Stimulated activated CD4-positive, alpha-beta T cell treated with anti-CD3 and anti-CD28 coated beads, Interleukin-12 subunit alpha, Interleukin-12 subunit beta, amount 100 ng/mL, for 4 hours (primary cell): ENCODE measurements around the gene MED16.
"Not testable (repeated sequence)": the region's sequence is repeated elsewhere in the genome, so short reads cannot be mapped to it uniquely, and the experiment has no call there.

Experiments used
- DNase-seq: peaks from one replicate; pipeline ENCODE4 v3.0.0-alpha.2; 2020

MED16 gene

DNA sequence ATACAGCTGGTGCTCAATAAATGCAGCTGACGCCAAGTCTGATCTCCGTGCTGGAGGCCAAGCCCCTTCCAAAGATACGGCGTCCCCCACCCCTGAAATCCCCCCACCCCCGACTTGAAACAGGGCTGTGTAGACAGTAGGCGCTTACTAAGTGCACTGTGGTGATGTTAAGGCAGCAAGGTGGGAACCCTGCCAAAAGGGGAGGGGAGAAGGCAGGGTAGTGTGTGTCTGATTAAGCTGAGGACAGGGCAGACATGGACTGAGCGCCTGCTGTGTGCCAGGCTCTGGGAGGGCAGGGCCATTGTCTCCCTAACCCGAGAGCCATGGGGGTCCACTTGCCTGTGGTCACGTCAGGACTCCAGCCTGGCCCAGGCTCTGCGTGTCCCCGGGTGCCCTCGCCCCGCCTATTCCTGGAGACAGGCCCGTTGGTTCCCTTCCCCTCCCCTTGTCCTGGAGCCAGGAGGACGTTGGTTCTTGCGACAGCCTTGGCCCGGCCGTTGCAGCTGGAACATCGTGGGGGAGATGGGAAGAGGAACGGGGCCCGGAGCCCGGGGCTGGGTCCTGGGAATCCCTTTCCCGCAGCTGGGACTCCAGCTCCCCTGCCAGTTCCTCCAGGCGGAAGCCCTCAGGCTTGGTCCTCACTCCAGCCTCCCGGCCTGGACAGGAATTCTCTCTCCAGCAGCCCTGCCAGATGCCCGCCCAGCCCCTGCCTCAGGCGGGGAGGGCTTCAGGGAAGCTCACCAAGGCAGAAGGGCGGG, 42.6 kb downstream of the MED16 start:
- no peak for DNase-seq

DNA sequence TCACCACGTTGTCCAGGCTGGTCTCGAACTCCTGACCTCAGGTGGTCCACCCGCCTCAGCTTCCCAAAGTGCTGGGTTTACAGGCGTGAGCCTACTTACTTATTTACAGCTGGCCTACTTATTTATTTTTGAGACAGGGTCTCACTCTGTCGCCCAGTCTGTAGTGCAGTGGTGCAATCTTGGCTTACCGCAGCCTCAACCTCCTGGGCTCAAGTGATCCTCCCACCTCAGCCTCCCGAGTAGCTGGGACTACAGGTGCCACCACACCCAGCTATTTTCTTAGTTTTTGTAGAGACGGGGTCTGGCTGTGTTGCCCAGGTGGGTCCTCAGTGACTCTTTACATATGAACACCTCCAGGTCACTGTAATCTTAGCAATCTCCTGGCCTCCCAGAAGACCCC, 43.8 kb downstream of the MED16 start:
- not testable (repeated sequence) for DNase-seq

DNA sequence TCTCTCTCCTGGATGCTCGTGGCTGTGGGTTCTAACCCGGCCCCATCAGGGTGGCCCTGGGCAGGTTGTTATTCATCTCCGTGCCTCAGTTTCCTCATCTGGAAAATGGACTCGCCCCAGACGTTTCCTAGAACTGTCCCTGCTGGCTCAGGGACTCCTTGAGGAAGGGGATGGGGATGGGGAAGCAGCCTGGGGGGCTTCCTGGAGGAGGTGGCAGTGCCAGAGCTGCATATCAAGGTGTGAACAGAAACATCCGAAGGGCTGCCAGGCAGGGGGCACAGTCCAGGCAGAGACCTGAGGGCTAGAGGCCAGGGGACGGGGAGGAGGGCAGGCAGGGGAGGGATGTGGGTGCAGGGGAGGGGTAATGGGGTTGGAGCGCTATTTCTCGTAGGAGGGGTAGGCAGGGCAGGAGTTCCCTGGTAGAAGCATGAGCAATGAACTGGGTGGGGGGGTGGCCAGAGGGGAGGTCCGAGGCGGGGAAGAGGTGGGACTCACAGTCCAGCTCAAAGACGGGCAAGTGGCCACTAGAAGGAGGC, 44.5 kb downstream of the MED16 start:
- DNase-seq: no peak

GRCh38 chr19:845707-846521, 47.1 kb downstream of the MED16 start:
- no peak for DNase-seq

GRCh38 chr19:844546-844971, 48.4 kb downstream of the MED16 start:
- DNase-seq: no peak

DNA sequence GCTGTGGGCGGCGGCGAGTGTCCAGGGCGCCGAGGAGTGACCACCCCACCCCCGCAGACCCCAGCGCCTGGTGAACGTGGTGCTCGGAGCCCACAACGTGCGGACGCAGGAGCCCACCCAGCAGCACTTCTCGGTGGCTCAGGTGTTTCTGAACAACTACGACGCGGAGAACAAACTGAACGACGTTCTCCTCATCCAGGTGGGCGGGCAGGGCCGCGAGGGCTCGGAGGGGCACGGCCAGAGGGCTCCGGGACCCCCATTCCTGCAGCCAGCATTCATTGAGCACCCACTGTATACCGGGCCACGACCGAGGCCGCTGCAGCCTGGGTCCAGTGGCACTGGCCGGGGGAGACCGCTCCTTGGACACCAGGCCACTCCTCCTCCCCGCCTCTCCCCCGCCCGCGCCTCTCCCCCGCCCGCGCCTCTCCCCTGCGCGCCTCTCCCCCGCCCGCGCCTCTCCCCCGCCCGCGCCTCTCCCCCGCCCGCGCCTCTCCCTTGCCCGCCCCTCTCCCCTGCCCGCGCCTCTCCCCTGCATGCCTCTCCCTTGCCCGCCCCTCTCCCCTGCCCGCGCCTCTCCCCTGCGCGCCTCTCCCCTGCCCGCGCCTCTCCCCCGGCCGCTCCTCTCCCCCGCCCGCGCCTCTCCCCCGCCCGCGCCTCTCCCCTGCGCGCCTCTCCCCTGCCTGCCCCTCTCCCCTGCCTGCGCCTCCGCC, 49.0 kb downstream of the MED16 start:
- no peak for DNase-seq

- no peak for DNase-seq
Observed at GRCh38 chr19:843180-843835, 49.7 kb downstream of the MED16 start.

GRCh38 chr19:842802-843179, 50.2 kb downstream of the MED16 start:
- not testable (repeated sequence) for DNase-seq

DNA sequence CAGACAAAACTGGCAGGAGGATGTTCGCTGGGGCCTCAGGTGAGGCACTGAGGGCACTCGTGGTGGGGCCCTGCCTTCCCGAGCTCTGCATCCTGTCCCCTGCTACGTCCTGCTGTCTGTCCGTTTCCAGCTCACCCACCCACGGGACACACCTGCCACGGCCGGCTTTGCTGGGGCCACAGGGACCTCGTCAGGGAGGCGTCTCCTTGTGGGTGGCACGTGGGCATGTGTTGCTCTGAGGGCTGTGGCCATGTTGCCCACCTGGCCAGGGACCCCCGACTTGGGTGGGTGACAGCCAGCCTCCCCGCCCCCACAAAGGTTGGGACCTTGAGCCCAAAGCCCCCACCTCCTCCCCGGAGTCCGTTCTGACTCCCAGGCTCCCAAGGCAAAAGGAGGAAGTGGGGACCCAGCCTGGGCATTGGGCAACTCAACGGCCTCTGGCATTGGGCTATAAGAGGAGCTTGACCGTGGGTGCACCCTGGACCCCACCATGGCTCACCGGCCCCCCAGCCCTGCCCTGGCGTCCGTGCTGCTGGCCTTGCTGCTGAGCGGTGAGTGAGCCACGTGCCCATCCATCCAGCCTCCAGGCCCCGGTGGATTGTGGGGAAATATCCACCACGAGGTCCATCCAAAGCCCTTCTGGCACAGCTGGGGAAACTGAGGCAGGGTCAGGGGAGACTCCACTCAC, 52.3 kb downstream of the MED16 start, which contains the start of gene PRTN3:
Gene PRTN3 (plus strand): TSS at position 481 of the 688 bp plus-strand sequence. CDS start 10 bp downstream, at position 491.
- DNase-seq: no peak

DNA sequence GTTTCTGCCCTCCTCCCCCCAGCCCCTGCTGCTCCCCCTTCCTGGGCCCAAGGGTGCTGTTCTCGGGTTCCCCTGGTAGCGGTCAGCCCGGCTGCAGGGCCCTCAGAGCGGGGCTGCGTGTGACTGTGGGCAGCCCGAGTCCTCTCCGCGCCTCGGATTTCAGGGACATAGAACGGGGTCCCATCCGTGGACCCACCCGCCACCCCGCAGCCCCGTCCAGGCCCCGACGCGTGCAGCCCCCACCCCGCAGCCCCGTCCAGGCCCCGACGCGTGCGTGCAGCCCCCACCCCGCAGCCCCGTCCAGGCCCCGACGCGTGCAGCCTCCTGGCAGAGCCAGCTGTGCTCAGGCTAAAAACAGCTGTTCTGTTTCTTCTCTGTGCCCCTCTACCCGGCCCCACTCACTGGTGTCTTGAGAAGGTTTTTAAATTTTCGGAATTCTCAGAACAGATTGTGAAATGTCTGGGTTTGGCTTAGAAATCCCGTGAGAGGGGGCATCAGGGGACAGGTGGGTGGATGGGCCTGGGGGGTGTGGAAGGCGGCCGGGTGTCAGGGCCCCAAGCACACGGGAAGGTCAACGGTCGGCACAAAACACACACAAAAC, 57.7 kb downstream of the MED16 start:
- DNase-seq: no peak

DNA sequence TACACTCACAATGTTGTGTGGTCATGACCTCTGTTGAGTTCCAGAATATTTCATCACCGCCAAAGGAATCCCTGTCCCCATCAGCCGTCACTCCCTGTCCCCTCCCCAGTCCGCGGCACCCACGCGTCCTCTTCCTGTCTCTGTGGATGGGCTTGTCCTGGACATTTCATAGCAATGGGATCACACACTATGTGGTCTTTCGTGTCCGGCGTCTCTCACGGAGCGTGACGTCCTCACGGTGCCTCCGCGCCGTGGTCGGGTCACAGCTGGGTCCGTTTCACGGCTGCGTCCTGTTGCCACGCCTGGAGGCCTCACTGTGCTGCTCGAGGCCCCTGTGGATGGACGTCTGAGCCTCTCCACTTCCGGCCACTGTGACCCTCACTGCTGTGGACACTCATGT, 58.8 kb downstream of the MED16 start:
- DNase-seq: no peak

DNA sequence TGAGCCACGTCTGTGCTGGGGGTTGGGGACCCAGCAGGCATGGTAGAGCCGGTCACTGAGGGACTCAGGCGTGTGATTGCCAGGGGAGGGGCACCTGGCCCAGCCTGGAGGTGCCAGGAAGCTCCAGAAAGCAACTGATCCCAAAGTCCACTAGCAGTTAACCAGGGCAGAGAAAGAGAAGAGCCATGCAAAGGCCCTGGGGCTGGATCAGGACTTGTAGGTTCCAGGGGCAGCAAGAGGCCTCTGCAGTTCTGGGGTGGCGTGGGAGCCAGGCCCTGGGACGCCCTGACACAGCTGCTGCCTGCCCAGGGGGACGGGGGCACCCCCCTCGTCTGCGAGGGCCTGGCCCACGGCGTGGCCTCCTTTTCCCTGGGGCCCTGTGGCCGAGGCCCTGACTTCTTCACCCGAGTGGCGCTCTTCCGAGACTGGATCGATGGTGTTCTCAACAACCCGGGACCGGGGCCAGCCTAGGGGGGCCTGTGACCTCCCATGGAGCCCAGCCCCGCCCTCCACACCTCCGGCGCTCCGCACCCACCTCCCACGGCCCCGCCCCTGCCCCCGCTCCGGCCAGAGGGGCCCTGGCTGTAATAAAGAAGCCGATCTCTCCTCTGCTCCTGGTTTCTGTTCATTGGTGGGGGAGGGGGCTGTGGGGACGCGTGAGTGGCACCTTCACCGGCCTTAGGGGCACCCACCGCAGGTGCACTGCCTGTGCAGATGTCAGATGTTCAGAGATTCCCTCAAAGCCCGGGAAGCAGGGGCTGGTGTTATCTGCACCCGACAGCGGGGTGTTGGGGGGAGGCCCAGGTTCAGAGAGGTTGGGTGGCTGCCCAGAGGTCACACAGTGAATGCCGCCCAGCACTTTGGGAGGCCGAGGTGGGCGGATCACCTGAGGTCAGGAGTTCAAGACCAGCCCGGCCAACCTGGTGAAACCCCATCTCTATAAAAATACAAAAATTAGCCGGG, 61.3 kb downstream of the MED16 start:
- DNase-seq: no peak

DNA sequence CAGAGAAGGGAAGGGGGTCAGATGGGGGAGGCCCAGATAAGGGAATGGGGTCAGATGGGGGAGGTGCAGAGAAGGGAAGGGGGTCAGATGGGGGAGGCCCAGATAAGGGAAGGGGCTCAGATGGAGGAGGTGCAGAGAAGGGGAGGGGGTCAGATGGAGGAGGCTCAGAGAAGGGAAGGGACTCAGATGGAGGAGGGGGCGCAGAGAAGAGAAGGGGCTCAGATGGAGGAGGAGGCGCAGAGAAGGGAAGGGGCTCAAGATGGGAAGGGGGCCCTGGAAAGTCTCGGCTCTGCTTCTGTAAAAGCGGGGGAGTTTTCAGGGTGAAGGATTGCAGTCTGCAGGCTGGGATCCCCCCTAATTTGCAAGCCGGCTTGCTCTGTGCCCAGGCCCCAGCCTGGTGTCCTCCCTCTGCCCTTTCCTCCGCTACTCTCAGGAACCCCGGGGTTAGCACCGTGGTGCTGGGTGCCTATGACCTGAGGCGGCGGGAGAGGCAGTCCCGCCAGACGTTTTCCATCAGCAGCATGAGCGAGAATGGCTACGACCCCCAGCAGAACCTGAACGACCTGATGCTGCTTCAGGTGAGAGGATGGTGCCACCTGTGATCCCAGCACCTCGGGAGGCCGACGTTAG, 63.7 kb downstream of the MED16 start:
- DNase-seq: no peak

GRCh38 chr19:827710-828321, 65.2 kb downstream of the MED16 start, which contains the start of gene AZU1:
Gene AZU1 (plus strand): TSS chr19:827837. CDS start chr19:827847, 10 bp downstream.
- no peak for DNase-seq

GRCh38 chr19:827314-827709, 65.7 kb downstream of the MED16 start:
- DNase-seq: no peak

- DNase-seq: no peak
Observed at GRCh38 chr19:825897-826644, 66.9 kb downstream of the MED16 start.

- no peak for DNase-seq
Observed at GRCh38 chr19:824885-825284, 68.1 kb downstream of the MED16 start.

DNA sequence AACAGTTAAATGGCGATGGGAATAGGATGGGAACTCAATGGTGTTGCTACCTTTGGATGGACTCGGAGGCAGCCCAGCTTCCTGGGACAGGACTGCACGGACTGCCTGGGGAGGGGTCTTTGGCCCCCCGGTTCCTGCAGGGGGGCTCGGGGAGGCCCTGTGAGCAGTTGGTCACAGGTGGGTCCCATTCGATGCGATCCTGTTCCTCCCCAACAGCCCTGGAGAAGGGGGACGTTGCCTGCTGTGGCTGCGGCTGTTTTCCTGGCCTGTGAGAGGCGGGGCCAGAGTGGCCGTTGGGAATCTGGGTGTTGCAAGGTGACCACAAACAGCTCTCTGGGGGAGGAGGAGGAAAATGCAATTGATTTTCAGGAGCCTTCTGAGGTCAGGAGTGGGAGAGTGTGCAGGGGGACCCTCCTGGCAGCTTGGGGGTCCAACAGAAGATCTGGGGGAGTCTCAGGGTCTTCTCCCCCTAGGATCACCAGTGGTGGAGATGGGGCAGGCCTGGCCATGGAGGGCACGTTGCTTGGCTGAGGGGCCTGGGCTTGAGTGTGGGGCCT, 69.3 kb downstream of the MED16 start:
- no peak for DNase-seq
